Right lobe of liver (tissue), 6 donors: Measurements from ENCODE around the gene RSAD2. TPM values are rescaled to one million over a fixed set of nuclear protein-coding genes. Genes with fewer than 3 reads are reported as not detected.

Experiments
- ATAC-seq, 4 donors: fragments of 200-7000 bp; cut with Tn5 transposase; one replicate each; pipeline ENCODE4 v1.9.1; 2020; ENCODE audit warnings: mild to moderate bottlenecking in 4 of 4, moderate library complexity in 4 of 4
- DNase-seq, 3 donors: peaks; one replicate each; pipeline ENCODE4 v3.0.0-alpha.2; 2020
- H3K27ac ChIP-seq, 3 donors: fragments of 200-600 bp; one replicate each; pipeline ENCODE4 v1.8.0; 2022
- H3K27me3 ChIP-seq, 2 donors: fragments of 200-600 bp; one replicate each; pipeline ENCODE4 v1.8.0; 2022
- H3K36me3 ChIP-seq, 4 donors: fragments of 200-600 bp; sonication (generic) in 1 of 4; one replicate each; pipeline versions ENCODE4 v1.5.1 to v1.8.0; 2017 to 2022; ENCODE audit warnings: control low read depth in 1 of 4
- H3K4me1 ChIP-seq, 4 donors: fragments of 200-600 bp; sonication (generic) in 1 of 4; one replicate each; pipeline versions ENCODE4 v1.5.1 to v1.8.0; 2017 to 2022; ENCODE audit warnings: control low read depth in 1 of 4
- H3K4me3 ChIP-seq, 3 donors: fragments of 200-600 bp; one replicate each; pipeline ENCODE4 v1.8.0; 2022
- H3K9me3 ChIP-seq, 4 donors: fragments of 200-600 bp; sonication (generic) in 1 of 4; one replicate each; pipeline versions ENCODE4 v1.5.1 to v1.8.0; 2017 to 2022; ENCODE audit warnings: control low read depth in 1 of 4
- CTCF ChIP-seq, 4 donors: fragments of 200-600 bp in 3 of 4; fragments of 450-650 bp in 1 of 4; IDR thresholded peaks; one replicate each; pipeline versions ENCODE4 v1.5.1 to v1.8.0; 2016 to 2022; ENCODE audit warnings: antibody characterized with exemption in 4 of 4, mild to moderate bottlenecking in 2 of 4
- POLR2A ChIP-seq: fragments of 450-650 bp; IDR thresholded peaks from one replicate; pipeline ENCODE4 v1.6.1; 2017; ENCODE audit warnings: antibody characterized with exemption, mild to moderate bottlenecking
- WGBS: methylation state at CpG from one replicate; pipeline ENCODE4 v1.1.6; 2018; ENCODE audit warnings: low coverage, low lambda C conversion rate; ENCODE audit not compliant: insufficient coverage; ENCODE audit errors: missing lambda C conversion rate; 5-methylcytosine and 5-hydroxymethylcytosine counted together
- intact Hi-C, 2 donors: fragments of 100-400 bp; cut with DNase I; formaldehyde crosslinking; loops; one replicate each; pipeline versions ENCODE4 v1.11.2 to v1.14.1; 2022
- total RNA-seq, 6 experiments: library from RNA; depleted of rRNA in 2 of 6; stranded (reverse); fragments of >200 nt in 2 of 6; fragmentation: NEBNext Ultra II Directional in 3 of 6; extraction: Animal tissue kit (Norgen Biotek cat#: 25700) in 3 of 6; gene quantifications; one replicate each; pipeline versions ENCODE4 v1.1.0 to v1.2.4, GENCODE V29; 2016 to 2023
- donor health status: DM: no; HTN: yes; CAD: no.
- donor health status: DM: no; HTN: no; CAD: no.
- donor health status: DM: no; HTN: no; CAD: no.
- donor health status: DM: no; HTN: yes; CAD: no.
- donor health status: DM: no; HTN: yes; CAD: no.

RSAD2 gene
- total RNA-seq, 6 experiments from 2014 or later = 0.37 to 2.7 (median 1.1) TPM

DNA sequence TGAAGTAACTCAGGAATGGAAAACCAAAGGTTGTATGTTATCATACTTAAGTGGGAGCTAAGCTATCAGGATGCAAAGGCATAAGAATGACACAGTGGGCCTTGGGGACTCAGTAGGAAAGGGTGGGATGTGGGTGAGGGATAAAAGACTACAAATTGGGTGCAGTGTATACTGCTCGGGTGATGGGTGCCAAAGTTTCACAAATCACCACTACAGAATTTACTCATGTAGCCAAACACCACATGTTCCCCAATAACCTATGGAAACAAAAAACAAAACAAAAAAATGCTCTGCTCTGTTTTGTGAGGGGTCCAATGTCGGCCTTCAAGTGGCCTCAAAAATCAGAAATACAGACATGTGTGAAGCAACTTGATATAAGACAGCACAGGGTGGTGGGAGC, 30.7 kb downstream of the RSAD2 start:
- H3K4me1 ChIP-seq = no peaks in the 10 kb centered on the region
- ATAC-seq (no peak), DNase-seq (no peak)
- WGBS = 77% methylated on average over 2 of the region's 2 CpGs
- intact Hi-C loops = no loop called here
- no peak overlapping the region for H3K4me3 ChIP-seq
- no peaks in the 10 kb centered on the region for H3K27me3 ChIP-seq
- H3K9me3 ChIP-seq = no peaks in the 10 kb centered on the region
- H3K27ac ChIP-seq = no peak overlapping the region
- TF ChIP-seq POLR2A (no peak), CTCF (IDR thresholded peaks at IDR 0.05) (no peak)
- H3K36me3 ChIP-seq = no peaks in the 10 kb centered on the region

DNA sequence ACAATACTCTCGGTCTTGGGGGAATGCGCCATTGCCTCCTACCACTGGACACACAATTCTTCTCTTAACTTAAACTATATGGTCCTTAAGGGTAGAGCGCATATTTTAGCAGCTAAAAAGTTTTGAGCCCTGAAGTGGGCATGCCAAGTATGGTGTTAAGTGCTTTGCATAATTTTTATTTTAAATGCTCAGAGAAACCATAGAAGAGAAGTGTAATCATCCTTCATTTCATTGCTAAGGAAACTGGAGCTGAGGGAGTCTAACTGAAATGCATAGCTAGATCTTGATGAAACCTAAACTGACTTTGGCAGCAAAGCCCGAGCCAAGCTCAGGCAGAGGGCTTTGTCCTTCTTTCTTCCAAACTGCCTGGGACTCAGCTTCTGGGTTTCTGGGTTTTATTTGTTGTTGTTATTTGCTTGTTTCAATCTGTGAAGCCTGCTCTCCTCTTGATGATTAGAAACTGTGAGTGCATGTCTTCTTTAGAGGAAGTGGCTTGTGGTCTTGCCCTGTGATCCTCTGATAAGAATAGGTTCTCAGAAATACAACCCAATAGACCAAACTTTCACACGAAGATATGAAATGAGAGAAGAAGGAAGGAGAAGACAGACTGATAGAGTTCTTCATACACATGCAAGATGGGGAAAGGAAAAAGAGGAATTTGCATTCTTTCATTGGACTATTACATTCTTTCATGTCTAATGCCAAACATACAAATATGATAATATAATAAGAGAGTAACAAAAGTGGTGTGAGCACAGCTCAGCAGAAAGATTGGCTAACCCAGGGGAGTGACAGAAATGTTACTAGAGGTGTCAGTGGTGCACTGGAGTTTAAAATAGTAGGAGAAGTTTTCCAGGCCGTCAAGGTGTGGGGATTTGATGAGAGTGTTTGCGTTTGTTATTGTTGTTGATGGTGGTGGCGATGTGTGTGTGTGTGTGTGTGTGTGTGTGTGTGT, 32.1 kb downstream of the RSAD2 start:
- no peaks in the 10 kb centered on the region for H3K36me3 ChIP-seq
- TF ChIP-seq CTCF (IDR thresholded peaks at IDR 0.05) (no peak), POLR2A (no peak)
- H3K27me3 ChIP-seq = no peaks in the 10 kb centered on the region
- DNase-seq = no peak
- ATAC-seq = peak in 2 of 4 donors; percentile 34 to 42
- H3K4me1 ChIP-seq = no peaks in the 10 kb centered on the region
- WGBS = 63% methylated on average over 8 of the region's 8 CpGs
- no peaks in the 10 kb centered on the region for H3K9me3 ChIP-seq
- H3K27ac ChIP-seq = no peak overlapping the region
- no peak overlapping the region for H3K4me3 ChIP-seq
- intact Hi-C loops = loop anchor here in 1 of 2 donors (5.0 kb wide), 1 partner anchor 133 kb away; no protein-coding TSS in a partner anchor

- TF ChIP-seq POLR2A (no peak), CTCF (IDR thresholded peaks at IDR 0.05) (no peak)
- no peak for DNase-seq
- no peaks in the 10 kb centered on the region for H3K36me3 ChIP-seq
- H3K27ac ChIP-seq = no peak overlapping the region
- intact Hi-C loops = loop anchor here in 1 of 2 donors (5.0 kb wide), 1 partner anchor 131 kb away; no protein-coding TSS in a partner anchor
- H3K9me3 ChIP-seq = no peaks in the 10 kb centered on the region
- H3K4me1 ChIP-seq = no peaks in the 10 kb centered on the region
- H3K27me3 ChIP-seq = no peaks in the 10 kb centered on the region
- no peak for ATAC-seq
- no peak overlapping the region for H3K4me3 ChIP-seq
Observed at GRCh38 chr2:6911721-6912120, 34.1 kb downstream of the RSAD2 start.

- Histone ChIP-seq H3K27ac (no peak overlapping the region), H3K4me1 (peaks cover 0 to 5% (median 2%) of the 10 kb centered on the region in 4 donors), H3K4me3 (no peak overlapping the region), H3K9me3 (no peaks in the 10 kb centered on the region), H3K27me3 (no peaks in the 10 kb centered on the region), H3K36me3 (no peaks in the 10 kb centered on the region)
- DNase-seq (no peak), ATAC-seq (no peak)
- 66% methylated on average over 7 of the region's 9 CpGs for whole genome bisulfite sequencing
- intact Hi-C loops = loop anchor here in 1 of 2 donors (5.0 kb wide), 1 partner anchor 129 kb away; no protein-coding TSS in a partner anchor
- TF ChIP-seq POLR2A = no peak
- no peak for TF ChIP-seq CTCF (IDR thresholded peaks at IDR 0.05)
Observed at GRCh38 chr2:6913415-6914157, 36.0 kb downstream of the RSAD2 start.
